Peyer's patch (tissue), 4 donors: ENCODE results near the gene ZNF480.

Experiments used
- POLR2A ChIP-seq, 2 donors: fragments of 450-650 bp; IDR thresholded peaks; one replicate each; pipeline ENCODE4 v1.5.1; 2017; ENCODE audit warnings: antibody characterized with exemption in 2 of 2, mild to moderate bottlenecking in 2 of 2, moderate library complexity in 2 of 2
- TF ChIP-seq, protein P1 (sequence below), 6 experiments: fragments of 450-650 bp in 4 of 6; fragments of 200-600 bp in 2 of 6; sonication (generic) in 1 of 6; IDR thresholded peaks; one replicate each; pipeline ENCODE4 v1.5.1; 2017 to 2019; ENCODE audit warnings: antibody characterized with exemption in 6 of 6, mild to moderate bottlenecking in 3 of 6, moderate library complexity in 1 of 6

DNA sequence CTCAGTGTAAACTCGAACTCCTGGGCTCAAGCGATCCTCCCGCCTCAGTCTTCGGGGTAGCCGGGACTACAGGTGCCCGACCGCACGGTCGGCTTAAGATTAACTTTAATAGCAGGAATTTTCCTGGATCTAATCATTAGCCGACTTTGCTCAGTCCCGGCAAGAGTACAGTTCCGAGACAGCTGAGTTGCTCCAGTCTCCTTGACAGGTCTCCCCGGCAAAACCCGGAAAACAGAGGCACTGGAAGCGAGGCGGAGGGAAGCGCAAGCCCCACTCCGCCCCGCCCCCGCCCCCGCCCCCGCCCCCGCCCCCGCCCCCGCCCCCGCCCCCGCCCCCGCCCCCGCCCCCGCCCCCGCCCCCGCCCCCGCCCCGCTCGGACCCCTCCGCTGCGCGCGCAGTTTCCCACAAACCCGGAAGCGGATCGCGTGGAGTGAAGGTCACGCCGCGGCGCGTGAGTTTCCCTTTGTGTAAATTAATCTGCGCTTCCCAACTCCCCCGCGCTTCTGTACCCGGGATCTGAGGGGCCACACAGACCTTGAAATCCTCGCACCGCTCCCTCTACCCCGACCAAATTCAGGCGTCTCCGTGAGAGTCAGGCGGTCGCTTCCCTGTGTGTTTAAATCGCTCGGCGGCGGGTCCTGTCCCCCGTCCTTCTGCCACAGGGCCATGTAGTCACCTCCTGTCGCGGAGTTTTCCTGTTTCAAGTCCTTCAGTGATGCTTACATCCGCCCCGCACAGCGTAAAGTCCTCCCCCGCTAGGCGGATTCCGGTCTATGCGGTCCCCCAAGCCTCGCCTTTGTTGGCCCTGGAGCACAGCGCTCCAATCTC lies at the start of gene ZNF480:
- TF ChIP-seq, protein P1, sequence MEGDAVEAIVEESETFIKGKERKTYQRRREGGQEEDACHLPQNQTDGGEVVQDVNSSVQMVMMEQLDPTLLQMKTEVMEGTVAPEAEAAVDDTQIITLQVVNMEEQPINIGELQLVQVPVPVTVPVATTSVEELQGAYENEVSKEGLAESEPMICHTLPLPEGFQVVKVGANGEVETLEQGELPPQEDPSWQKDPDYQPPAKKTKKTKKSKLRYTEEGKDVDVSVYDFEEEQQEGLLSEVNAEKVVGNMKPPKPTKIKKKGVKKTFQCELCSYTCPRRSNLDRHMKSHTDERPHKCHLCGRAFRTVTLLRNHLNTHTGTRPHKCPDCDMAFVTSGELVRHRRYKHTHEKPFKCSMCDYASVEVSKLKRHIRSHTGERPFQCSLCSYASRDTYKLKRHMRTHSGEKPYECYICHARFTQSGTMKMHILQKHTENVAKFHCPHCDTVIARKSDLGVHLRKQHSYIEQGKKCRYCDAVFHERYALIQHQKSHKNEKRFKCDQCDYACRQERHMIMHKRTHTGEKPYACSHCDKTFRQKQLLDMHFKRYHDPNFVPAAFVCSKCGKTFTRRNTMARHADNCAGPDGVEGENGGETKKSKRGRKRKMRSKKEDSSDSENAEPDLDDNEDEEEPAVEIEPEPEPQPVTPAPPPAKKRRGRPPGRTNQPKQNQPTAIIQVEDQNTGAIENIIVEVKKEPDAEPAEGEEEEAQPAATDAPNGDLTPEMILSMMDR (IDR thresholded peaks at IDR 0.05), result peak in 3 of 6 experiments; percentile 13 to 26 (median 18)
- peak; percentile 43 to 57 for TF ChIP-seq POLR2A (IDR thresholded peaks at IDR 0.05)
